ENCODE results near the gene BAIAP2L1. TPM values are rescaled to one million over a fixed set of nuclear protein-coding genes. Genes with fewer than 3 reads are reported as not detected.

Gene BAIAP2L1
- total RNA-seq, 4 donors from 2014 or later, result 17.2 to 28.9 (median 20.7) TPM

DNA sequence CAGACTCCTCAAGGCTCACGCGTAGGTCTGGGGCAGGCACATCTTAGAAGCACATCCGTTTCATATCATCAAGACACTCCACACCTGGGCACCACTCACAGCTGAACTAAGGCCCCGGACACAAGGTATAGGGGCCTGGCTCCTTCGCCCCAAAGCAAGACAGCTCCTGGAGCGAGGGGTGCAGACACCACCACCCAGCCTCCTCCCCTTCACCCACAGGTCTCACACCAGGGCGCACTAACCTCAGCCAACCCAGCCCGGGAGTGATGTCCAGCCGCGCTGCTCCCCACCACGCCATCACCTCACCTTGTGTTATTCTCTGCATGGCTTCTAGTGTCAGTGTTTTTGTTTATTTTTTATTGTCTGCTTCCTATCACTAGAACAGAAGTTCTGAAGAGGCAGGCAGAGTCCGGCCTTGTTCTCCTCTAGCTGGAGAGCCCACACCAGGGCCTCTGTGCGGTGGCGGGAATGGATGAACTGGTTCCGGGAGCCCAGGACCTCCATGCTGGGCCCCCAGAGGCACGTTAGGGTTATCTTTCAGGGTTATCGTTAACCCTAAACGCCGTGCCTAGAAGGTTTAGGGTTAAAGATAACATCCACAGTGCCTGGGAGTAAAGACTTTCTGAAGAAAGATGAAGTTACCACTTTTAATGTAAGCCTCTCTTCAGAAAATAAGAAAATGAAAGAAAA, 97.6 kb downstream of the BAIAP2L1 start:
- TF ChIP-seq POLR2A (IDR thresholded peaks at IDR 0.05), result no peak
- TF ChIP-seq, protein P1, sequence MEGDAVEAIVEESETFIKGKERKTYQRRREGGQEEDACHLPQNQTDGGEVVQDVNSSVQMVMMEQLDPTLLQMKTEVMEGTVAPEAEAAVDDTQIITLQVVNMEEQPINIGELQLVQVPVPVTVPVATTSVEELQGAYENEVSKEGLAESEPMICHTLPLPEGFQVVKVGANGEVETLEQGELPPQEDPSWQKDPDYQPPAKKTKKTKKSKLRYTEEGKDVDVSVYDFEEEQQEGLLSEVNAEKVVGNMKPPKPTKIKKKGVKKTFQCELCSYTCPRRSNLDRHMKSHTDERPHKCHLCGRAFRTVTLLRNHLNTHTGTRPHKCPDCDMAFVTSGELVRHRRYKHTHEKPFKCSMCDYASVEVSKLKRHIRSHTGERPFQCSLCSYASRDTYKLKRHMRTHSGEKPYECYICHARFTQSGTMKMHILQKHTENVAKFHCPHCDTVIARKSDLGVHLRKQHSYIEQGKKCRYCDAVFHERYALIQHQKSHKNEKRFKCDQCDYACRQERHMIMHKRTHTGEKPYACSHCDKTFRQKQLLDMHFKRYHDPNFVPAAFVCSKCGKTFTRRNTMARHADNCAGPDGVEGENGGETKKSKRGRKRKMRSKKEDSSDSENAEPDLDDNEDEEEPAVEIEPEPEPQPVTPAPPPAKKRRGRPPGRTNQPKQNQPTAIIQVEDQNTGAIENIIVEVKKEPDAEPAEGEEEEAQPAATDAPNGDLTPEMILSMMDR (IDR thresholded peaks at IDR 0.05), result no peak
- no peak for DNase-seq (ENCODE audit: low spot score in 2 of 2)
- WGBS, 2 donors, result 88 to 94% methylated on average over 19 of the region's 19 CpGs
- no peak overlapping the region for H3K4me3 ChIP-seq (ENCODE audit: low read depth, poor library complexity, severe bottlenecking)
- intact Hi-C loops (cut with DNase I; ENCODE audit: low total_unique reads), result no loop called here

DNA sequence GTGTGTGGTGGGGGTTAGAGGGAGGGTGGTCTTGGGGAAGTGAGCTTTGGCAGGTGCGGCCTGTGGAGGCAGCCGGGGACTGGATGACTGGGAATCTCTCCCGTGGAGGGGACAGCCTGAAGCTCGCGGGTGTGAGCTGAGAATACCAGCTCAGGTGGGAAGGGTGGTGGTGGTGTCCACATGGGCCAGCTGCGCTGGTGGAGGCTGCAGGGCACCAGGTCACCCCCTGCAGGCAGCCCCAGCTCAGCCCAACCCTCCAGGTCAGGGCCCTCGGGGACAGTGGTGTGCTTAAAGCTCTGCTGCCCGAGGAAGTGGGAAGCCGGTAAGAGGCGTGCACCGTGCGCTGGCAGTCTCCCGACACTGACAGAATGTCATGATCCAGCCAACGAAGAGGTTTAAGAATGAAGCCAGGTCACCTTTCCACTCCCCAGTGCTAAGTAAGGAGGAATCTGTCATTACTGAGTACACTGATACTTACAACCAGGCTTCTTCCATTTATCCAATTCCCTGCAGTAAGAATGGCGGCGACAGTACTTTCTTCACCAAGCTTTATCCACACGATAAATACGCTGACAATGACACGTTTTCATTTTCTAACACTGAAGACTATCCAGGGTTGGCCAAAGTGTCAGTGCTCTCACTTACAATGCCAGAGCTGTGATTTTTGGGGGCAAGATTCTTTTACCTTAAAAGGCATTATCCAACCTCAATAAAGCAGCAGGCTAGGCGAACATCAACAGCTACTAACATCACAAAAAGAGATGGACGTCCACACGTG, 99.0 kb downstream of the BAIAP2L1 start:
- no peak for DNase-seq (ENCODE audit: low spot score in 2 of 2)
- intact Hi-C loops (cut with DNase I; ENCODE audit: low total_unique reads), result no loop called here
- H3K4me3 ChIP-seq (ENCODE audit: low read depth, poor library complexity, severe bottlenecking), result no peak overlapping the region
- TF ChIP-seq POLR2A (IDR thresholded peaks at IDR 0.05), result no peak
- TF ChIP-seq, protein P1 (IDR thresholded peaks at IDR 0.05), result no peak
- WGBS, 2 donors, result 88 to 92% methylated on average over 21 to 22 of the region's 22 CpGs

DNA sequence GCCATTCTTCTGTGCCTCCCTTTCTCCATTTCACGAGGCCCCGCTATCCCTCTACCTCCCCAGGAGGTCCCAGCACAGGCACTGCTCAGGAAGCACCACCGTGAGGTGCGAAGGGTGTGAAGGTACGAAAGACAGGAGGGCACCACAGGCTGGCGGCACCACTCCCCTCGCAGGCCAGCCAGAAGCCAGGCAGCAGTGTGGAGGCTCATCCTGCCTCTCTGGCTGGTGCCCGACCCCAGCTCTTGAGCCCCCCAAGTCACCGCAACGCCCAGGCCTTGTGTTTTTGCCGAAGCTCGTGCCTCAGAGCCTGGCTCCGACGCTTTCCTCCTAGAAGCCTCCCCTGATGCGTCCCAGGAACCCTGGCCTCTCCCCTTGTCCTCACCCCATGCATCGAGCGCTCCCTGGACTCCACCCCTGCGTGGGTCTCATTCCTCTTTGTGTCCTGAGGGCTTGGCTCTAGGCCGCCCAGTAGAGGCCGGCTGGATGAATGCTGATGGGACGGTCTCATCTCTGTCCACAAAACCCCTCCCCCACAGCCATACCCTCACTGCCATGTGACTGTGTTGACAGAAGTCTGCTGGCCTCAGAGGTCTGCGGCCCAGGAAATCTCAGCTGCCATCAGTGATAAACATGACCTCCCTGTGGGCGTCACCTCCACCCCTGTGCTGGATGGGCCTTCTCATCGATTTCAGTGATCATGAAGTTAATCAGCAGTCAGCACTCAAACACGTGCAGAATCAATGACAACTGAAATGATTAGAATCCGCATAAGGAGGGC, 100.1 kb downstream of the BAIAP2L1 start:
- no peak overlapping the region for H3K4me3 ChIP-seq (ENCODE audit: low read depth, poor library complexity, severe bottlenecking)
- intact Hi-C loops (cut with DNase I; ENCODE audit: low total_unique reads), result no loop called here
- WGBS, 2 donors, result 87 to 90% methylated on average over 26 of the region's 26 CpGs
- no peak for TF ChIP-seq POLR2A (IDR thresholded peaks at IDR 0.05)
- TF ChIP-seq, protein P1 (IDR thresholded peaks at IDR 0.05), result no peak
- DNase-seq (ENCODE audit: low spot score in 2 of 2), result no peak

DNA sequence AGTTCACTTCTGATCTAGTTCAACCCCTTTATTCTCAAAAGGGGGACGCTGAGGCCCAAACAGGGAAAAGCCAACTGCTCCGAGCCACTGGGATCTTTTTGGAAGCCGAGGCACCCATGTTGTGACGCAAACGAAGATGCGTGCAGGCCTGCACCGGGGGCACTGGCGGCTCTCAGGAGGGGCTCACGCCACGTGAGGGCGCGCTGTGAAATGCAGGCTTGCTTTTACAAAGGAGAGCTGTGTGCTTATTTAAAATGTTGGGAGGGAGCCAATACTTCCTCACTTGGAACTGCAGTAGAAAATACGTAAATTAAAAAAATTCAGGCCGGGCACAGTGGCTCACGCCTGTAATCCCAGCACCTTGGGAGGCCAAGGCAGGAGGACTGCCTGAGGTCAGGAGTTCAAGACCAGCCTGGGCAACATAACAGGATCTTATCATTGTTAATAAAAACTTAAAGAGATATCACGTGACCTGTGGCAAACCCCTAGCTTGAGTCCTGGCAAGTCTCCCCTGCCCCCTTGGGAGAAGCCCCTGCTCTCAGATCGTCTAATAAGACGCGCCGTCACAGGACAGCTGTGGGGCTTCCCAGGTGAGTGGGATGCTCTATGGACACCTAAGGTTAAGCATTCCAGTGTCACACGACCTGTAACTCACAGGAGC, 103.1 kb downstream of the BAIAP2L1 start:
- TF ChIP-seq, protein P1 (IDR thresholded peaks at IDR 0.05), result no peak
- no peak for TF ChIP-seq POLR2A (IDR thresholded peaks at IDR 0.05)
- H3K4me3 ChIP-seq (ENCODE audit: low read depth, poor library complexity, severe bottlenecking), result no peak overlapping the region
- DNase-seq (ENCODE audit: low spot score in 2 of 2), result no peak
- intact Hi-C loops (cut with DNase I; ENCODE audit: low total_unique reads), result loop anchor here (10.0 kb wide), 2 partner anchors 107 to 547 kb away; partner anchors contain the start of gene BAIAP2L1
- 77 to 85% methylated on average over 21 of the region's 21 CpGs for WGBS, 2 donors

DNA sequence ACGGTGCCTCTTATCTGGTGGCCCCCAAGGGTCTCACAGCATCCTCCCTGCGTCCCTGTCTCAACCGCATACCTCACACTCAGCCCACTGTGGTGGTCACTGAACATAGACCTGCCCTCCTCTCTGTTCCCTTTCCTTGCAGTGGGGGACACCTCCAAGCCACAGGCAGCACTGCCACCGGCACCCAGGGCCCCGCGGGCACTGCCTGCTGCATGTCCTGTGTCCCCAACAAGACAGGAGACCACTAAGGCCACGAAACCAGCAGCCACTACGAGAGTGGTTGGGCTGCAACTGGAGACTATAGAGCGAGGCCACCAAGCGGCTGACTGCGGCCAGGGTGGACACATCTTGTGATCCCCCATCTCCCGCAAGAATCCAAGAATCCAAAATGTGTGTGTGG, 104.1 kb downstream of the BAIAP2L1 start:
- TF ChIP-seq POLR2A (IDR thresholded peaks at IDR 0.05), result no peak
- TF ChIP-seq, protein P1 (IDR thresholded peaks at IDR 0.05), result no peak
- H3K4me3 ChIP-seq (ENCODE audit: low read depth, poor library complexity, severe bottlenecking), result no peak overlapping the region
- intact Hi-C loops (cut with DNase I; ENCODE audit: low total_unique reads), result loop anchor here (10.0 kb wide), 2 partner anchors 108 to 548 kb away; partner anchors contain the start of gene BAIAP2L1
- DNase-seq (ENCODE audit: low spot score in 2 of 2), result no peak
- WGBS, 2 donors, result 83 to 85% methylated on average over 9 to 12 of the region's 12 CpGs
